ENCODE results near the gene SMIM1. TPM values are rescaled to one million over a fixed set of nuclear protein-coding genes. Genes with fewer than 3 reads are reported as not detected.
A peak's percentile ranks its signal among the peaks of the same experiment; 100 is the strongest.

SMIM1 gene
- total and polyA plus RNA-seq, 4 donors = 0.99 to 10.1 (median 3.3) TPM

- WGBS (ENCODE audit: insufficient coverage) = 49% methylated on average over 16 of the region's 17 CpGs
- no peak for DNase-seq (ENCODE audit: low read depth in 4 of 6, low spot score in 6 of 6)
- Histone ChIP-seq H3K36me3 (ENCODE audit: control insufficient read depth, insufficient read depth, low read length) (peaks cover 54% of the 10 kb centered on the region), H3K27me3 (ENCODE audit: control insufficient read depth, insufficient read depth, low read length) (no peaks in the 10 kb centered on the region), H3K9me3 (ENCODE audit: control insufficient read depth, insufficient read depth, low read length) (no peaks in the 10 kb centered on the region), H3K27ac (ENCODE audit: low read depth, low read length) (no peak overlapping the region), H3K4me1 (ENCODE audit: control insufficient read depth, insufficient read depth, low read length) (peaks cover 50% of the 10 kb centered on the region), H3K4me3 (ENCODE audit: low read depth, low read length) (no peak overlapping the region)
Measured at GRCh38 chr1:3774946-3775489, 2.5 kb downstream of the SMIM1 start.

DNA sequence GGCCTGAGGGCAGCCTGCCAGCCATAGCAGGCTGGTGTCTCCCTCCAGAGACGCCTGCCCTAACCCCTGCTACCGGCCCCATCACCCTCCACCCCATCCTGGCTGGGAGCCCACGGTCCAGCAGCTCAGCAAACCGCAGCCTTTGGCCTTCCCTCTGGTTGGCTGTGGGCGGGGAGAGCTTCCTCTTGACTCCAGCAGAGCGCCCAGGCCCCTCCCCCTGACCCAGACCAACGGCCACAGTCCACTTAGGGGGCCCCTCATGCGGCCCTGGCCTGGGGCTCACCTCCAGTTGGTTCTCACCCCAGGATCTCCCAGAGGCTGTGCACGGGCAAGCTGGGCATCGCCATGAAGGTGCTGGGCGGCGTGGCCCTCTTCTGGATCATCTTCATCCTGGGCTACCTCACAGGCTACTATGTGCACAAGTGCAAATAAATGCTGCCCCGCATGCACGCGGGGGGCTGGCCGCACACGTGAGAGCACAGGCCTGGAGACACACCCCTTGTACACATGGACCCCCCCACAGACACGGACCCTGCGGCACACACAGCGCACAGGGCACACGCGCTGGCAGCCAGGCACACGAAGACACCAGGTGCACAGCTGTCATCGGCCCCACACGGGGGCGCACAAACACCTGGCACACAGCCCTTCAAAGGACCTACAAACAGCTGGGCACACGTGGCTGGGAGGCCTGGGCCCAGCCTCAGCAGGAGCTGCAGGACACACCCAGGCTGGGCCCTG lies 3.1 kb downstream of the SMIM1 start:
- Histone ChIP-seq H3K4me1 (ENCODE audit: control insufficient read depth, insufficient read depth, low read length) (peaks cover 47% of the 10 kb centered on the region), H3K27me3 (ENCODE audit: control insufficient read depth, insufficient read depth, low read length) (no peaks in the 10 kb centered on the region), H3K4me3 (ENCODE audit: low read depth, low read length) (no peak overlapping the region), H3K9me3 (ENCODE audit: control insufficient read depth, insufficient read depth, low read length) (no peaks in the 10 kb centered on the region), H3K27ac (ENCODE audit: low read depth, low read length) (no peak overlapping the region), H3K36me3 (ENCODE audit: control insufficient read depth, insufficient read depth, low read length) (peaks cover 60% of the 10 kb centered on the region)
- DNase-seq (ENCODE audit: low read depth in 4 of 6, low spot score in 6 of 6) = peak in 2 of 6 donors; percentile 40 to 67
- 35% methylated on average over 27 of the region's 27 CpGs for WGBS (ENCODE audit: insufficient coverage)

DNA sequence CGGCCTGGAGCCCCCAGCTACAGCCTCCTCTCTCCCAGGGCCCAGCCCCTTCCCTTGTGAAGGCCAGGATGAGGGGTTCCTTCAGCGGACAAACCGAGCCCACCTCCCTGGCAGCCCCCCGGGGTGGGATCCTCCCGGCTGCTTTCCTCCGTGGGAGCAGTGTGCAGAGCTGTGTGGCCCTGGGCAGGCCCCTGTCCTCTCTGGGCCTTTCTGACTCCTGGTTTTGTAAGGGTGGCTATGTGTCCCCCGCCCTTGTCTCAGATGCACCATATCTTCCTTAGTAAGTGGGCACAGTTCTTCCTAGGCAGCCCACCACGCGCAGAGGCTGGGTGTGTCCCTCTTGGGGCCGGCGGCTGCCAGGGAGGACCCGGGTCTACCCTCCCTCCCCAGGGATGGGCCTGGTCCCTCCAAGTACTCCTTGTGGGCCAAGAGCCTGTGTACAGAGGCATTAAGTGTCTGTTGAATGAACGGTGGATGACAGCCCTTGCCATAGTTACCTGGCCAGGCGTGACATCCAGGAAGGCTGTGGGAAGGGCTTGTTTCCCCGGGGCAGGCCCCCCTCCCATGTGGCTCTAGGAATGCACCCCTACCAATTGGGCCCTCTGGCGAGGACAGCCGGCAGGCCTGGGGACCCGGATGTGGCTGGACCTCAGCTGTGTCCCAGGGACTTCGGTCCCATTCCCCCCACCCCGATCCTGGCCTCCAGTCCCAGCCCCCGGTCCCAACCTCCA lies 3.8 kb downstream of the SMIM1 start:
- no peak for DNase-seq (ENCODE audit: low read depth in 4 of 6, low spot score in 6 of 6)
- Histone ChIP-seq H3K36me3 (ENCODE audit: control insufficient read depth, insufficient read depth, low read length) (peaks cover 67% of the 10 kb centered on the region), H3K4me1 (ENCODE audit: control insufficient read depth, insufficient read depth, low read length) (peaks cover 41% of the 10 kb centered on the region), H3K27ac (ENCODE audit: low read depth, low read length) (no peak overlapping the region), H3K4me3 (ENCODE audit: low read depth, low read length) (no peak overlapping the region), H3K9me3 (ENCODE audit: control insufficient read depth, insufficient read depth, low read length) (no peaks in the 10 kb centered on the region), H3K27me3 (ENCODE audit: control insufficient read depth, insufficient read depth, low read length) (no peaks in the 10 kb centered on the region)
- 87% methylated on average over 17 of the region's 21 CpGs for WGBS (ENCODE audit: insufficient coverage)

- Histone ChIP-seq H3K36me3 (ENCODE audit: control insufficient read depth, insufficient read depth, low read length) (peaks cover 74% of the 10 kb centered on the region), H3K9me3 (ENCODE audit: control insufficient read depth, insufficient read depth, low read length) (no peaks in the 10 kb centered on the region), H3K4me1 (ENCODE audit: control insufficient read depth, insufficient read depth, low read length) (peaks cover 34% of the 10 kb centered on the region), H3K27ac (ENCODE audit: low read depth, low read length) (no peak overlapping the region), H3K27me3 (ENCODE audit: control insufficient read depth, insufficient read depth, low read length) (no peaks in the 10 kb centered on the region), H3K4me3 (ENCODE audit: low read depth, low read length) (no peak overlapping the region)
- no peak for DNase-seq (ENCODE audit: low read depth in 4 of 6, low spot score in 6 of 6)
- 80% methylated on average over 8 of the region's 10 CpGs for WGBS (ENCODE audit: insufficient coverage)
Measured at GRCh38 chr1:3777078-3777547, 4.6 kb downstream of the SMIM1 start.

- Histone ChIP-seq H3K4me1 (ENCODE audit: control insufficient read depth, insufficient read depth, low read length) (peaks cover 32% of the 10 kb centered on the region), H3K27ac (ENCODE audit: low read depth, low read length) (no peak overlapping the region), H3K36me3 (ENCODE audit: control insufficient read depth, insufficient read depth, low read length) (peaks cover 81% of the 10 kb centered on the region), H3K4me3 (ENCODE audit: low read depth, low read length) (no peak overlapping the region), H3K9me3 (ENCODE audit: control insufficient read depth, insufficient read depth, low read length) (no peaks in the 10 kb centered on the region), H3K27me3 (ENCODE audit: control insufficient read depth, insufficient read depth, low read length) (no peaks in the 10 kb centered on the region)
- WGBS (ENCODE audit: insufficient coverage) = 89% methylated on average over 14 of the region's 20 CpGs
- no peak for DNase-seq (ENCODE audit: low read depth in 4 of 6, low spot score in 6 of 6)
Measured at GRCh38 chr1:3777647-3778589, 5.4 kb downstream of the SMIM1 start.

- Histone ChIP-seq H3K4me1 (ENCODE audit: control insufficient read depth, insufficient read depth, low read length) (peaks cover 23% of the 10 kb centered on the region), H3K27me3 (ENCODE audit: control insufficient read depth, insufficient read depth, low read length) (no peaks in the 10 kb centered on the region), H3K9me3 (ENCODE audit: control insufficient read depth, insufficient read depth, low read length) (no peaks in the 10 kb centered on the region), H3K27ac (ENCODE audit: low read depth, low read length) (no peak overlapping the region), H3K4me3 (ENCODE audit: low read depth, low read length) (no peak overlapping the region), H3K36me3 (ENCODE audit: control insufficient read depth, insufficient read depth, low read length) (peaks cover 86% of the 10 kb centered on the region)
- DNase-seq (ENCODE audit: low read depth in 4 of 6, low spot score in 6 of 6) = no peak
- WGBS (ENCODE audit: insufficient coverage) = 78% methylated on average over 14 of the region's 14 CpGs
Measured at GRCh38 chr1:3778590-3779264, 6.2 kb downstream of the SMIM1 start.

GRCh38 chr1:3779265-3779911 lies 6.8 kb downstream of the SMIM1 start:
- no peak for DNase-seq (ENCODE audit: low read depth in 4 of 6, low spot score in 6 of 6)
- no peaks in the 10 kb centered on the region for H3K27me3 ChIP-seq (ENCODE audit: control insufficient read depth, insufficient read depth, low read length)
- H3K9me3 ChIP-seq (ENCODE audit: control insufficient read depth, insufficient read depth, low read length) = no peaks in the 10 kb centered on the region
- H3K36me3 ChIP-seq (ENCODE audit: control insufficient read depth, insufficient read depth, low read length) = peaks cover 93% of the 10 kb centered on the region
- no peak overlapping the region for H3K4me3 ChIP-seq (ENCODE audit: low read depth, low read length)
- H3K4me1 ChIP-seq (ENCODE audit: control insufficient read depth, insufficient read depth, low read length) = peaks cover 17% of the 10 kb centered on the region
- no peak overlapping the region for H3K27ac ChIP-seq (ENCODE audit: low read depth, low read length)
- 85% methylated on average over 22 of the region's 23 CpGs for WGBS (ENCODE audit: insufficient coverage)

- Histone ChIP-seq H3K9me3 (ENCODE audit: control insufficient read depth, insufficient read depth, low read length) (no peaks in the 10 kb centered on the region), H3K36me3 (ENCODE audit: control insufficient read depth, insufficient read depth, low read length) (peaks cover 99% of the 10 kb centered on the region), H3K27ac (ENCODE audit: low read depth, low read length) (no peak overlapping the region), H3K27me3 (ENCODE audit: control insufficient read depth, insufficient read depth, low read length) (no peaks in the 10 kb centered on the region), H3K4me1 (ENCODE audit: control insufficient read depth, insufficient read depth, low read length) (peaks cover 14% of the 10 kb centered on the region), H3K4me3 (ENCODE audit: low read depth, low read length) (no peak overlapping the region)
- DNase-seq (ENCODE audit: low read depth in 4 of 6, low spot score in 6 of 6) = no peak
- 92% methylated on average over 17 of the region's 20 CpGs for WGBS (ENCODE audit: insufficient coverage)
Measured at GRCh38 chr1:3779912-3780416, 7.4 kb downstream of the SMIM1 start.

All from spinal cord (tissue), 10 donors.